Hepatocyte (in vitro differentiated cells): ENCODE measurements around the gene SDC3. TPM values are rescaled to one million over a fixed set of nuclear protein-coding genes. Genes with fewer than 3 reads are reported as not detected.

ENCODE experiments used
- DNase-seq: peaks from one replicate; pipeline ENCODE4 v3.0.0-alpha.2; 2016; ENCODE audit warnings: low spot score
- H2AFZ ChIP-seq: fragments of 200-600 bp; sonication (generic); 2 replicates; pipeline ENCODE4 v1.6.0; 2016; ENCODE audit warnings: antibody characterized with exemption, mild to moderate bottlenecking
- H3K27ac ChIP-seq: fragments of 200-600 bp; sonication (generic); 2 replicates; pipeline ENCODE4 v1.5.1; 2016; ENCODE audit warnings: mild to moderate bottlenecking
- H3K27me3 ChIP-seq: fragments of 200-600 bp; sonication (generic); 2 replicates; pipeline ENCODE4 v1.6.1; 2016
- H3K36me3 ChIP-seq: fragments of 200-600 bp; sonication (generic); replicated peaks from 2 replicates; pipeline ENCODE4 v1.5.1; 2016; ENCODE audit warnings: low read depth; ENCODE audit not compliant: insufficient read depth
- H3K4me1 ChIP-seq: fragments of 200-600 bp; sonication (generic); 2 replicates; pipeline ENCODE4 v1.5.1; 2016; ENCODE audit warnings: mild to moderate bottlenecking, moderate library complexity; ENCODE audit not compliant: insufficient read depth
- H3K4me2 ChIP-seq: fragments of 200-600 bp; sonication (generic); 2 replicates; pipeline ENCODE4 v1.6.0; 2016
- H3K4me3 ChIP-seq: fragments of 200-600 bp; sonication (generic); 2 replicates; pipeline ENCODE4 v1.5.1; 2016; ENCODE audit warnings: mild to moderate bottlenecking
- H3K79me2 ChIP-seq: fragments of 200-600 bp; sonication (generic); 2 replicates; pipeline ENCODE4 v1.6.0; 2017; ENCODE audit warnings: mild to moderate bottlenecking
- H3K9me2 ChIP-seq: fragments of 200-600 bp; sonication (generic); replicated peaks from 2 replicates; pipeline ENCODE4 v1.6.0; 2017; ENCODE audit warnings: mild to moderate bottlenecking; ENCODE audit not compliant: insufficient read depth
- H3K9me3 ChIP-seq: fragments of 200-600 bp; sonication (generic); 2 replicates; pipeline ENCODE4 v1.5.1; 2016; ENCODE audit warnings: low read depth, mild to moderate bottlenecking
- H4K20me1 ChIP-seq: fragments of 200-600 bp; sonication (generic); 2 replicates; pipeline ENCODE4 v1.6.0; 2016; ENCODE audit warnings: mild to moderate bottlenecking; ENCODE audit not compliant: insufficient read depth, poor library complexity, severe bottlenecking
- EZH2 ChIP-seq: fragments of 200-600 bp; sonication (generic); IDR thresholded peaks from 2 replicates; pipeline ENCODE4 v1.6.1; 2016; ENCODE audit warnings: antibody characterized with exemption, mild to moderate bottlenecking, borderline replicate concordance
- EZH2phosphoT487 ChIP-seq: fragments of 200-600 bp; sonication (generic); IDR thresholded peaks from one replicate; pipeline ENCODE4 v1.6.1; 2018; ENCODE audit warnings: antibody characterized with exemption, mild to moderate bottlenecking, low read depth, moderate library complexity; ENCODE audit not compliant: unreplicated experiment, severe bottlenecking
- WGBS: methylation state at CpG from one replicate; pipeline ENCODE4 v1.1.6; 2016; ENCODE audit warnings: low lambda C conversion rate; ENCODE audit errors: missing lambda C conversion rate; 5-methylcytosine and 5-hydroxymethylcytosine counted together
- polyA plus RNA-seq: library from polyadenylated mRNA; unstranded; fragments of >200 nt; fragmentation: Nextera tagmentation; extraction: Ambion mirVana; gene quantifications from 2 replicates; pipeline ENCODE4 v1.2.1, GENCODE V29; 2016
- total RNA-seq: library from RNA; depleted of rRNA; stranded (reverse); fragments of >200 nt; gene quantifications from 2 replicates; pipeline ENCODE4 v1.2.3, GENCODE V29; 2014
- TF ChIP-seq, protein P1 (sequence below): fragments of 200-600 bp; sonication (generic); IDR thresholded peaks from 2 replicates; pipeline ENCODE4 v1.5.1; 2016; ENCODE audit warnings: antibody characterized with exemption, mild to moderate bottlenecking; ENCODE audit not compliant: poor library complexity

SDC3 gene
- total and polyA plus RNA-seq, 2 experiments from 2014 or later = 33.5 to 60.0 TPM

DNA sequence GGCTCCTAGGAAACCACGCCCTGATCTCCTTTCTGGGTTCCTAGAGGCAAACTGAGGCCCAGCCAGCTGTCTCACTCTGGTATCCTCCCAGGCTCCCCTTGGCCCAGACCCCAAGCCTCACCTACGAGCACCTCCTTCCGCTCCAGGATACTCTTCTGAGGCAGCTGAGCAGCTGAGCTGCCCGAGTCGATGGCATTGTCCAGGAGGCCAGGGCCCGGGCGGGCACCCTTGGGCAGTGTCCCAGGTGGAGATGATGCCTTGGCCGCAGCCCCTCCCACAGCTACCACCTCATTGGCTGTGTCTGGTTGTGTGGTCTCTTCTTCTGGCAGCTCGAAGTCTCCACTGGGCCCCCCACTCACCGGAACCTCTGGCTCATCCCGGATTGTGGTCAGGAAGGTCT is 34.4 kb downstream of the SDC3 start:
- no peaks in the 10 kb centered on the region for H3K79me2 ChIP-seq
- H3K4me1 ChIP-seq = peaks cover 4% of the 10 kb centered on the region
- TF ChIP-seq EZH2 = no peak
- TF ChIP-seq, protein P1, sequence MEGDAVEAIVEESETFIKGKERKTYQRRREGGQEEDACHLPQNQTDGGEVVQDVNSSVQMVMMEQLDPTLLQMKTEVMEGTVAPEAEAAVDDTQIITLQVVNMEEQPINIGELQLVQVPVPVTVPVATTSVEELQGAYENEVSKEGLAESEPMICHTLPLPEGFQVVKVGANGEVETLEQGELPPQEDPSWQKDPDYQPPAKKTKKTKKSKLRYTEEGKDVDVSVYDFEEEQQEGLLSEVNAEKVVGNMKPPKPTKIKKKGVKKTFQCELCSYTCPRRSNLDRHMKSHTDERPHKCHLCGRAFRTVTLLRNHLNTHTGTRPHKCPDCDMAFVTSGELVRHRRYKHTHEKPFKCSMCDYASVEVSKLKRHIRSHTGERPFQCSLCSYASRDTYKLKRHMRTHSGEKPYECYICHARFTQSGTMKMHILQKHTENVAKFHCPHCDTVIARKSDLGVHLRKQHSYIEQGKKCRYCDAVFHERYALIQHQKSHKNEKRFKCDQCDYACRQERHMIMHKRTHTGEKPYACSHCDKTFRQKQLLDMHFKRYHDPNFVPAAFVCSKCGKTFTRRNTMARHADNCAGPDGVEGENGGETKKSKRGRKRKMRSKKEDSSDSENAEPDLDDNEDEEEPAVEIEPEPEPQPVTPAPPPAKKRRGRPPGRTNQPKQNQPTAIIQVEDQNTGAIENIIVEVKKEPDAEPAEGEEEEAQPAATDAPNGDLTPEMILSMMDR = no peak
- no peak for TF ChIP-seq EZH2phosphoT487
- no peaks in the 10 kb centered on the region for H3K9me3 ChIP-seq
- no peak overlapping the region for H3K4me3 ChIP-seq
- no peaks in the 10 kb centered on the region for H3K36me3 ChIP-seq
- H3K4me2 ChIP-seq = no peak overlapping the region
- no peaks in the 10 kb centered on the region for H3K27me3 ChIP-seq
- no peaks in the 10 kb centered on the region for H4K20me1 ChIP-seq
- no peak overlapping the region for H2AFZ ChIP-seq
- DNase-seq = no peak
- no peaks in the 10 kb centered on the region for H3K9me2 ChIP-seq
- no peak overlapping the region for H3K27ac ChIP-seq
- WGBS = 96% methylated on average over 11 of the region's 11 CpGs

DNA sequence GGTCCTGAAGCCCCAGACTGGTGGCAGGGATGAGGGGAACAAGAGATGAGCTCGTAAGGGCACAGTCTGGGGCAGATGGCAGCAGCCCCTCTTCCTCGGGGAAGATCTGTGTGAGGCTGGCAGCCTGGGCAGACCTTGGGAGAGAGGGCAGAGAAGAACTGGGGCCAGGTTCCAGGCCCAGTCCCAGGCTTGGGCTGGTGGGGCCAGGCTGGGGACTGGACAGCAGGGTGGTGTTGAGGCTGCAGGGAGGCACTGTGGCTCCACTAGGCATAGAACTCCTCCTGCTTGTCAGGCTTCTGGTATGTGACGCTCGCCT is 35.7 kb downstream of the SDC3 start:
- 100% methylated on average over 4 of the region's 4 CpGs for WGBS

GRCh38 chr1:30872033-30872947 is 36.3 kb downstream of the SDC3 start:
- Histone ChIP-seq H2AFZ (no peak overlapping the region), H3K4me2 (no peak overlapping the region), H3K36me3 (no peaks in the 10 kb centered on the region), H3K27me3 (no peaks in the 10 kb centered on the region), H3K9me3 (no peaks in the 10 kb centered on the region), H3K4me1 (no peaks in the 10 kb centered on the region), H3K79me2 (no peaks in the 10 kb centered on the region), H4K20me1 (no peaks in the 10 kb centered on the region), H3K9me2 (no peaks in the 10 kb centered on the region), H3K27ac (no peak overlapping the region), H3K4me3 (no peak overlapping the region)
- TF ChIP-seq, protein P1 = no peak
- TF ChIP-seq EZH2phosphoT487 (no peak), EZH2 (no peak)
- WGBS = 86% methylated on average over 9 of the region's 9 CpGs
- no peak for DNase-seq

More for the DNA sequence above, 35.7 kb downstream of the SDC3 start:
- no peak for DNase-seq
- no peak overlapping the region for H2AFZ ChIP-seq
- H3K4me3 ChIP-seq = no peak overlapping the region
- H3K36me3 ChIP-seq = no peaks in the 10 kb centered on the region
- H3K27me3 ChIP-seq = no peaks in the 10 kb centered on the region
- H3K9me3 ChIP-seq = no peaks in the 10 kb centered on the region
- no peaks in the 10 kb centered on the region for H3K9me2 ChIP-seq
- H3K4me1 ChIP-seq = no peaks in the 10 kb centered on the region
- H3K27ac ChIP-seq = no peak overlapping the region
- no peak overlapping the region for H3K4me2 ChIP-seq
- no peaks in the 10 kb centered on the region for H3K79me2 ChIP-seq
- H4K20me1 ChIP-seq = no peaks in the 10 kb centered on the region
- TF ChIP-seq EZH2 (no peak), EZH2phosphoT487 (no peak)
- TF ChIP-seq, protein P1 = no peak
